IMR-90 (cell line): ENCODE measurements around the gene IRX1. TPM values are rescaled to one million over a fixed set of nuclear protein-coding genes. Genes with fewer than 3 reads are reported as not detected.

Source experiments
- ATAC-seq: fragments of 200-7000 bp; cut with Tn5 transposase; 2 replicates; pipeline ENCODE4 v1.9.1; 2020; ENCODE audit warnings: low read depth, mild to moderate bottlenecking, moderate library complexity
- BruUV-seq: library from RNA; stranded (reverse); fragments of 400-500 nt; replicated peaks from 2 replicates; lab custom pipeline; 2021; lab: Mats Ljungman, UMichigan
- CTCF ChIA-PET: fragments of 300-600 bp; formaldehyde crosslinking; extraction: SDS; loops from one replicate; lab custom pipeline; 2021; ENCODE audit warnings: antibody characterized with exemption; lab: Yijun Ruan, JAX
- POLR2A ChIA-PET: fragments of 300-600 bp; sonication (Branson Sonifier 250); formaldehyde crosslinking; loops from one replicate; lab custom pipeline; 2022; ENCODE audit warnings: antibody characterized with exemption; ENCODE audit not compliant: unreplicated experiment; lab: Charles Lee
- DNase-seq: peaks from one replicate; pipeline ENCODE4 v3.0.0; 2013
- H2AFZ ChIP-seq: replicated peaks from 2 replicates; pipeline ENCODE3; 2013; ENCODE audit warnings: low read length, mild to moderate bottlenecking; ENCODE audit not compliant: poor library complexity
- H2AK5ac ChIP-seq: 2 replicates; pipeline ENCODE4 v1.6.1; 2013; ENCODE audit warnings: low read depth, low read length, inconsistent platforms
- H2AK9ac ChIP-seq: replicated peaks from 2 replicates; pipeline ENCODE3; 2013; ENCODE audit warnings: mild to moderate bottlenecking, low read depth, low read length, moderate library complexity; ENCODE audit not compliant: poor library complexity
- H2BK120ac ChIP-seq: 2 replicates; pipeline ENCODE4 v1.6.1; 2013; ENCODE audit warnings: low read depth, low read length, inconsistent platforms
- H2BK15ac ChIP-seq: 3 replicates; pipeline ENCODE4 v1.6.1; 2013; ENCODE audit warnings: low read depth, low read length, inconsistent platforms
- H2BK20ac ChIP-seq: 2 replicates; pipeline ENCODE4 v1.6.1; 2013; ENCODE audit warnings: low read depth, mild to moderate bottlenecking, inconsistent platforms, low read length, moderate library complexity
- H2BK5ac ChIP-seq: 2 replicates; pipeline ENCODE4 v1.6.1; 2013; ENCODE audit warnings: mild to moderate bottlenecking, low read depth, low read length, inconsistent platforms; ENCODE audit not compliant: poor library complexity, severe bottlenecking
- H3K14ac ChIP-seq: replicated peaks from 2 replicates; pipeline ENCODE4 v1.6.1; 2013; ENCODE audit warnings: low read depth, low read length, inconsistent platforms
- H3K18ac ChIP-seq: 2 replicates; pipeline ENCODE4 v1.6.1; 2013; ENCODE audit warnings: low read depth, low read length, control low read depth
- H3K23ac ChIP-seq: 2 replicates; pipeline ENCODE4 v1.6.1; 2013; ENCODE audit warnings: low read depth, low read length, inconsistent platforms
- H3K27ac ChIP-seq: 2 replicates; pipeline ENCODE4 v1.5.1; 2013; ENCODE audit warnings: mild to moderate bottlenecking, control low read depth, low read length; ENCODE audit not compliant: insufficient read depth
- H3K27me3 ChIP-seq: 2 replicates; pipeline ENCODE4 v1.6.1; 2013; ENCODE audit warnings: low read length; ENCODE audit not compliant: control insufficient read depth, insufficient read depth
- H3K36me3 ChIP-seq: 2 replicates; pipeline ENCODE4 v1.6.1; 2013; ENCODE audit warnings: low read length, mixed read lengths; ENCODE audit not compliant: control insufficient read depth, insufficient read depth
- H3K4ac ChIP-seq: 2 replicates; pipeline ENCODE4 v1.6.1; 2013; ENCODE audit warnings: low read depth, low read length, inconsistent platforms
- H3K4me1 ChIP-seq: 2 replicates; pipeline ENCODE4 v1.6.1; 2013; ENCODE audit warnings: low read length, mixed read lengths; ENCODE audit not compliant: control insufficient read depth, insufficient read depth
- H3K4me2 ChIP-seq: 2 replicates; pipeline ENCODE4 v1.6.1; 2013; ENCODE audit warnings: low read depth, mild to moderate bottlenecking, control low read depth, low read length, moderate library complexity
- H3K4me3 ChIP-seq: 2 replicates; pipeline ENCODE4 v1.5.1; 2013; ENCODE audit warnings: low read depth, mild to moderate bottlenecking, control low read depth, low read length, moderate library complexity; ENCODE audit not compliant: insufficient read depth
- H3K56ac ChIP-seq: 2 replicates; pipeline ENCODE4 v1.6.1; 2013; ENCODE audit warnings: low read length, inconsistent platforms; ENCODE audit not compliant: insufficient read depth; ENCODE audit errors: extremely low read depth
- H3K79me1 ChIP-seq, 2 experiments: 2 replicates each; pipeline ENCODE4 v1.6.1; 2013; ENCODE audit warnings: low read length in 2 of 2, inconsistent platforms in 1 of 2, low read depth in 1 of 2
- H3K9ac ChIP-seq: 2 replicates; pipeline ENCODE4 v1.6.1; 2013; ENCODE audit warnings: low read depth, low read length, control low read depth
- H3K9me1 ChIP-seq: 2 replicates; pipeline ENCODE4 v1.6.1; 2013; ENCODE audit warnings: low read length, inconsistent platforms; ENCODE audit not compliant: insufficient read depth
- H3K9me3 ChIP-seq: 2 replicates; pipeline ENCODE4 v1.6.1; 2013; ENCODE audit warnings: low read length; ENCODE audit not compliant: control insufficient read depth, insufficient read depth
- H4K20me1 ChIP-seq: 2 replicates; pipeline ENCODE4 v1.6.1; 2013; ENCODE audit warnings: low read length, inconsistent platforms; ENCODE audit not compliant: insufficient read depth
- H4K5ac ChIP-seq: 2 replicates; pipeline ENCODE4 v1.6.1; 2013; ENCODE audit warnings: mild to moderate bottlenecking, low read depth, low read length, control low read depth
- H4K8ac ChIP-seq, 2 experiments: 2 replicates each; pipeline ENCODE4 v1.6.1; 2013; ENCODE audit warnings: low read depth in 2 of 2, low read length in 2 of 2, control low read depth in 1 of 2, inconsistent platforms in 1 of 2
- H4K91ac ChIP-seq: 2 replicates; pipeline ENCODE4 v1.6.1; 2013; ENCODE audit warnings: low read depth, low read length, inconsistent platforms; ENCODE audit not compliant: insufficient read depth
- BHLHE40 ChIP-seq: fragments of 150-350 bp; IDR thresholded peaks from 2 replicates; pipeline ENCODE4 v1.6.1; 2016; ENCODE audit warnings: mild to moderate bottlenecking, low read depth, low read length
- CEBPB ChIP-seq: IDR thresholded peaks from 2 replicates; pipeline ENCODE4 v1.6.1; 2012; ENCODE audit warnings: low read depth, low read length, improper control_type of control experiment
- CHD1 ChIP-seq: IDR thresholded peaks from 2 replicates; pipeline ENCODE4 v1.6.1; 2012; ENCODE audit warnings: low read depth, low read length, improper control_type of control experiment
- FOS ChIP-seq: fragments of 150-350 bp; IDR thresholded peaks from 2 replicates; pipeline ENCODE4 v1.6.1; 2016; ENCODE audit warnings: low read depth, low read length
- MAFK ChIP-seq: IDR thresholded peaks from 2 replicates; pipeline ENCODE4 v1.6.1; 2012; ENCODE audit warnings: low read depth, low read length, improper control_type of control experiment
- MAZ ChIP-seq: IDR thresholded peaks from 2 replicates; pipeline ENCODE4 v1.6.1; 2012; ENCODE audit warnings: low read depth, mild to moderate bottlenecking, low read length, improper control_type of control experiment, moderate library complexity, borderline replicate concordance
- MXI1 ChIP-seq: IDR thresholded peaks from 2 replicates; pipeline ENCODE4 v1.6.1; 2012; ENCODE audit warnings: low read depth, mild to moderate bottlenecking, low read length, moderate library complexity, borderline replicate concordance
- NFE2L2 ChIP-seq: fragments of 150-350 bp; IDR thresholded peaks from 2 replicates; pipeline ENCODE4 v1.6.1; 2016; ENCODE audit warnings: low read depth, mild to moderate bottlenecking, low read length
- POLR2A ChIP-seq: IDR thresholded peaks from 2 replicates; pipeline ENCODE4 v1.6.1; 2012; ENCODE audit warnings: mild to moderate bottlenecking, low read depth, low read length
- RAD21 ChIP-seq: IDR thresholded peaks from 2 replicates; pipeline ENCODE4 v1.6.1; 2012; ENCODE audit warnings: low read length, improper control_type of control experiment
- RCOR1 ChIP-seq: IDR thresholded peaks from 2 replicates; pipeline ENCODE4 v1.6.1; 2012; ENCODE audit warnings: mild to moderate bottlenecking, low read length, improper control_type of control experiment; ENCODE audit not compliant: insufficient replicate concordance
- RFX5 ChIP-seq: IDR thresholded peaks from 2 replicates; pipeline ENCODE4 v1.8.0; 2012; ENCODE audit warnings: low read depth, mild to moderate bottlenecking, low read length, moderate library complexity
- SMC3 ChIP-seq: fragments of 150-350 bp; IDR thresholded peaks from 2 replicates; pipeline ENCODE4 v1.6.1; 2016; ENCODE audit warnings: low read depth, mild to moderate bottlenecking, antibody characterized with exemption, low read length, moderate library complexity
- USF2 ChIP-seq: fragments of 150-350 bp; IDR thresholded peaks from 2 replicates; pipeline ENCODE4 v1.6.1; 2017; ENCODE audit warnings: mild to moderate bottlenecking, antibody characterized with exemption, low read length, low read depth
- whole genome bisulfite sequencing, 2 experiments: methylation state at CpG; one replicate each; pipeline versions ENCODE4 v1.1.5 to v1.1.7; 2013; ENCODE audit warnings: missing lambda C conversion rate in 2 of 2; ENCODE audit not compliant: insufficient read length in 1 of 2; ENCODE audit errors: extremely low coverage in 2 of 2; 5-methylcytosine and 5-hydroxymethylcytosine counted together
- dilution Hi-C: fragments of 300-500 bp; cut with HindIII; formaldehyde crosslinking; loops from one replicate; pipeline ENCODE4 v1.14.3; 2018; ENCODE audit warnings: low sequenced_read_pairs; ENCODE audit not compliant: unreplicated experiment
- in situ Hi-C: fragments of 300-500 bp; cut with MboI; formaldehyde crosslinking; loops from 3 replicates; pipeline ENCODE4 v1.14.3; 2019; ENCODE audit warnings: low sequenced_read_pairs, inconsistent platforms, mixed read lengths
- intact Hi-C: fragments of 100-400 bp; cut with micrococcal nuclease; formaldehyde crosslinking; loops from 2 replicates; pipeline ENCODE4 v1.10.0; 2022
- polyA plus RNA-seq, 3 experiments: library from polyadenylated mRNA; depleted of rRNA; stranded (reverse); fragments of >200 nt; gene quantifications; 2 replicates each; pipeline ENCODE4 v1.2.3, GENCODE V29; 2012; ENCODE audit warnings: low replicate concordance in 1 of 3
- total RNA-seq: library from RNA; depleted of rRNA; stranded (reverse); fragments of >200 nt; gene quantifications from 2 replicates; pipeline ENCODE4 v1.2.3, GENCODE V29; 2012
- TF ChIP-seq, protein P1 (sequence below): conservative IDR thresholded peaks from 2 replicates; pipeline ENCODE4 v1.5.1; 2012; ENCODE audit warnings: mild to moderate bottlenecking, low read depth, low read length, improper control_type of control experiment
- TF ChIP-seq, protein P2 (sequence below): fragments of 150-350 bp; IDR thresholded peaks from 2 replicates; pipeline ENCODE4 v1.6.1; 2016; ENCODE audit warnings: low read depth, mild to moderate bottlenecking, low read length, moderate library complexity, borderline replicate concordance

IRX1 gene
- total and polyA plus RNA-seq, 2 of the 4 experiments (the other 2 are of a cell fraction) = not detected

DNA sequence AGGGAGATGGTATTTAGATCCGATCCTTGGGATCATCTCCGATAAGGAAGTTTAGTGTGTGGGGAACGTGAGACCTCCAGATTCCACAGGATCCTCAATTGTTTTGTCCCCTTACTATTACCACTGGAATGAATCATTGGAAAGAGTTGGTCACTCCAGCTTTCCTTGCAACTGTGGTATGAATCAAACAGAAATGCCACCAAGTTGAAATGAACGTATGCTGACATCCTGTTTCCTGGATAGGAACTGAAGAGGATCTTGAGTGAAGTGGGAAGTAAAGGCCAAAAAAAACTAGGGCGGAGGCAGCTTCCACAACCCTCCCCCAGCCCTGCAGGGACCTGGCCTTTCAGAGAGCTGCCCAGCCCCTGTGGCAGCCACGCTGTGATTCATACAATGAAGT lies 23.9 kb downstream of the IRX1 start:
- no peak for DNase-seq
- no peaks in the 10 kb centered on the region for H3K79me1 ChIP-seq
- dilution Hi-C loops (no loop called here), in situ Hi-C loops (no loop called here), intact Hi-C loops (no loop called here)
- H3K9ac ChIP-seq = no peak overlapping the region
- no peak overlapping the region for H4K5ac ChIP-seq
- H3K36me3 ChIP-seq = no peaks in the 10 kb centered on the region
- H3K4me2 ChIP-seq = no peak overlapping the region
- POLR2A ChIA-PET = no interaction called here
- no peaks in the 10 kb centered on the region for H3K27me3 ChIP-seq
- H3K27ac ChIP-seq = no peak overlapping the region
- ATAC-seq = no peak
- H2BK120ac ChIP-seq = no peak overlapping the region
- no peak overlapping the region for H2BK5ac ChIP-seq
- H3K56ac ChIP-seq = no peak overlapping the region
- no peak overlapping the region for H2AK9ac ChIP-seq
- H3K18ac ChIP-seq = no peak overlapping the region
- BruUV-seq = no TSS peak
- H2BK15ac ChIP-seq = no peak overlapping the region
- H4K20me1 ChIP-seq = no peaks in the 10 kb centered on the region
- no peak overlapping the region for H4K91ac ChIP-seq
- no peak overlapping the region for H3K14ac ChIP-seq
- H3K4me1 ChIP-seq = no peaks in the 10 kb centered on the region
- no CpG with 5 or more reads among the region's 6 CpGs for WGBS, 2 experiments
- CTCF ChIA-PET = no interaction called here
- peaks cover 15% of the 10 kb centered on the region for H3K9me3 ChIP-seq
- H3K23ac ChIP-seq = no peak overlapping the region
- H3K9me1 ChIP-seq = no peaks in the 10 kb centered on the region
- H4K8ac ChIP-seq = no peak overlapping the region
- H2BK20ac ChIP-seq = no peak overlapping the region
- no peak overlapping the region for H2AK5ac ChIP-seq
- H2AFZ ChIP-seq = no peak overlapping the region
- TF ChIP-seq MAFK = no peak
- TF ChIP-seq MXI1 = no peak
- TF ChIP-seq RFX5 = no peak
- no peak for TF ChIP-seq POLR2A
- no peak for TF ChIP-seq USF2
- TF ChIP-seq MAZ = no peak
- TF ChIP-seq SMC3 = no peak
- no peak for TF ChIP-seq RAD21
- no peak for TF ChIP-seq NFE2L2
- no peak for TF ChIP-seq CEBPB
- no peak for TF ChIP-seq FOS
- no peak for TF ChIP-seq BHLHE40
- TF ChIP-seq RCOR1 = no peak
- TF ChIP-seq CHD1 = no peak
- TF ChIP-seq, protein P1, sequence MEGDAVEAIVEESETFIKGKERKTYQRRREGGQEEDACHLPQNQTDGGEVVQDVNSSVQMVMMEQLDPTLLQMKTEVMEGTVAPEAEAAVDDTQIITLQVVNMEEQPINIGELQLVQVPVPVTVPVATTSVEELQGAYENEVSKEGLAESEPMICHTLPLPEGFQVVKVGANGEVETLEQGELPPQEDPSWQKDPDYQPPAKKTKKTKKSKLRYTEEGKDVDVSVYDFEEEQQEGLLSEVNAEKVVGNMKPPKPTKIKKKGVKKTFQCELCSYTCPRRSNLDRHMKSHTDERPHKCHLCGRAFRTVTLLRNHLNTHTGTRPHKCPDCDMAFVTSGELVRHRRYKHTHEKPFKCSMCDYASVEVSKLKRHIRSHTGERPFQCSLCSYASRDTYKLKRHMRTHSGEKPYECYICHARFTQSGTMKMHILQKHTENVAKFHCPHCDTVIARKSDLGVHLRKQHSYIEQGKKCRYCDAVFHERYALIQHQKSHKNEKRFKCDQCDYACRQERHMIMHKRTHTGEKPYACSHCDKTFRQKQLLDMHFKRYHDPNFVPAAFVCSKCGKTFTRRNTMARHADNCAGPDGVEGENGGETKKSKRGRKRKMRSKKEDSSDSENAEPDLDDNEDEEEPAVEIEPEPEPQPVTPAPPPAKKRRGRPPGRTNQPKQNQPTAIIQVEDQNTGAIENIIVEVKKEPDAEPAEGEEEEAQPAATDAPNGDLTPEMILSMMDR = no peak
- TF ChIP-seq, protein P2, sequence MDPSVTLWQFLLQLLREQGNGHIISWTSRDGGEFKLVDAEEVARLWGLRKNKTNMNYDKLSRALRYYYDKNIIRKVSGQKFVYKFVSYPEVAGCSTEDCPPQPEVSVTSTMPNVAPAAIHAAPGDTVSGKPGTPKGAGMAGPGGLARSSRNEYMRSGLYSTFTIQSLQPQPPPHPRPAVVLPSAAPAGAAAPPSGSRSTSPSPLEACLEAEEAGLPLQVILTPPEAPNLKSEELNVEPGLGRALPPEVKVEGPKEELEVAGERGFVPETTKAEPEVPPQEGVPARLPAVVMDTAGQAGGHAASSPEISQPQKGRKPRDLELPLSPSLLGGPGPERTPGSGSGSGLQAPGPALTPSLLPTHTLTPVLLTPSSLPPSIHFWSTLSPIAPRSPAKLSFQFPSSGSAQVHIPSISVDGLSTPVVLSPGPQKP = no peak
- H3K4ac ChIP-seq = no peak overlapping the region
- no peak overlapping the region for H3K4me3 ChIP-seq
